HG03342 (cell line): ENCODE measurements around the gene GPR65.

ENCODE experiments used
- ATAC-seq: cut with Tn5 transposase; IDR thresholded peaks from one replicate; pipeline ENCODE4 v1.9.1; 2021; ENCODE audit warnings: mild to moderate bottlenecking, moderate library complexity; ENCODE audit not compliant: unreplicated experiment

Gene GPR65

GRCh38 chr14:88005050-88005481 lies at the start of gene GPR65:
TSS of gene GPR65 (plus strand) at chr14:88005135. CDS start at chr14:88010848, 5,713 bp downstream.
- peak; percentile 73 for ATAC-seq

- no peak for ATAC-seq
Measured at GRCh38 chr14:87955501-87955900, 49.4 kb upstream of the GPR65 start.

GRCh38 chr14:87960013-87960787 lies 44.7 kb upstream of the GPR65 start:
- no peak for ATAC-seq

GRCh38 chr14:87961246-87961645 lies 43.7 kb upstream of the GPR65 start:
- no peak for ATAC-seq

GRCh38 chr14:87966816-87967215 lies 38.1 kb upstream of the GPR65 start:
- ATAC-seq: no peak

GRCh38 chr14:87967496-87967895 lies 37.4 kb upstream of the GPR65 start:
- ATAC-seq: no peak

GRCh38 chr14:87971010-87971409 lies 33.9 kb upstream of the GPR65 start:
- ATAC-seq: peak; percentile 98

GRCh38 chr14:87975636-87976035 lies 29.3 kb upstream of the GPR65 start:
- ATAC-seq: no peak

GRCh38 chr14:87979689-87980088 lies 25.2 kb upstream of the GPR65 start:
- no peak for ATAC-seq

GRCh38 chr14:87989221-87989955 lies 15.5 kb upstream of the GPR65 start:
- no peak for ATAC-seq

- no peak for ATAC-seq
Measured at GRCh38 chr14:87989956-87990299, 15.0 kb upstream of the GPR65 start.

GRCh38 chr14:87990682-87991081 lies 14.3 kb upstream of the GPR65 start:
- no peak for ATAC-seq

GRCh38 chr14:87992346-87992717 lies 12.6 kb upstream of the GPR65 start:
- no peak for ATAC-seq

GRCh38 chr14:87992718-87993628 lies 12.0 kb upstream of the GPR65 start, which contains the start of gene GALC:
TSS of gene GALC (minus strand) at chr14:87993182. CDS start at chr14:87993164, 18 bp downstream.
- peak; percentile 82 for ATAC-seq

GRCh38 chr14:87994974-87995373 lies 10.0 kb upstream of the GPR65 start:
- ATAC-seq: peak; percentile 45

GRCh38 chr14:87995500-87996290 lies 9.2 kb upstream of the GPR65 start:
- no peak for ATAC-seq

- ATAC-seq: no peak
Measured at GRCh38 chr14:87996291-87996592, 8.7 kb upstream of the GPR65 start.

- no peak for ATAC-seq
Measured at GRCh38 chr14:87998482-87998881, 6.5 kb upstream of the GPR65 start.

GRCh38 chr14:87999277-87999676 lies 5.7 kb upstream of the GPR65 start:
- ATAC-seq: no peak

- ATAC-seq: no peak
Measured at GRCh38 chr14:88002421-88003075, 2.4 kb upstream of the GPR65 start.
